Chondrocyte (in vitro differentiated cells): ENCODE data around the gene GPX7. TPM values are rescaled to one million over a fixed set of nuclear protein-coding genes. Genes with fewer than 3 reads are reported as not detected.

ENCODE experiments used
- DNase-seq: peaks from one replicate; pipeline ENCODE4 v3.0.0; 2021; ENCODE audit warnings: mixed read lengths, low spot score
- H3K27ac Mint-ChIP-seq: one replicate; pipeline ENCODE4 v1.8.0; 2021; ENCODE audit warnings: mild to moderate bottlenecking, moderate library complexity, mixed read lengths; ENCODE audit not compliant: unreplicated experiment
- H3K27me3 Mint-ChIP-seq: 2 replicates; pipeline ENCODE4 v1.8.0; 2021; ENCODE audit warnings: low read depth, mixed read lengths
- H3K36me3 Mint-ChIP-seq: 2 replicates; pipeline ENCODE4 v1.8.0; 2021; ENCODE audit warnings: low read depth, mixed read lengths
- H3K4me1 Mint-ChIP-seq: 2 replicates; pipeline ENCODE4 v1.8.0; 2021; ENCODE audit warnings: low read depth, mild to moderate bottlenecking, mixed read lengths
- H3K4me3 Mint-ChIP-seq: one replicate; pipeline ENCODE4 v1.8.0; 2021; ENCODE audit warnings: mild to moderate bottlenecking, moderate library complexity, mixed read lengths; ENCODE audit not compliant: unreplicated experiment
- H3K9me3 Mint-ChIP-seq: 2 replicates; pipeline ENCODE4 v1.8.0; 2021; ENCODE audit warnings: low read depth, mixed read lengths
- CTCF ChIP-seq: fragments of 200-600 bp; sonication (generic); IDR thresholded peaks from 2 replicates; pipeline ENCODE4 v1.5.0; 2021; ENCODE audit warnings: antibody characterized with exemption, mild to moderate bottlenecking, moderate library complexity
- total RNA-seq: library from RNA; stranded (reverse); gene quantifications from 3 replicates; pipeline ENCODE4 v1.2.1, GENCODE V29; 2021

The GPX7 gene
- total RNA-seq, 1 donor from 2014 or later = 83.8 TPM

GRCh38 chr1:52554756-52555155 is 47.4 kb upstream of the GPX7 start:
- Mint-ChIP-seq H3K36me3 (peaks cover 1% of the 10 kb centered on the region), H3K4me1 (peaks cover 19% of the 10 kb centered on the region), H3K27ac (no peak overlapping the region), H3K4me3 (peak overlapping the region; percentile 3), H3K9me3 (no peaks in the 10 kb centered on the region), H3K27me3 (no peaks in the 10 kb centered on the region)
- TF ChIP-seq CTCF = no peak
- no peak for DNase-seq

- no peak for DNase-seq
- Mint-ChIP-seq H3K9me3 (peaks cover 3% of the 10 kb centered on the region), H3K27ac (no peak overlapping the region), H3K27me3 (no peaks in the 10 kb centered on the region), H3K4me1 (peaks cover 14% of the 10 kb centered on the region), H3K36me3 (peaks cover 1% of the 10 kb centered on the region), H3K4me3 (no peak overlapping the region)
- no peak for TF ChIP-seq CTCF
Measured at GRCh38 chr1:52556641-52557360, 45.4 kb upstream of the GPX7 start.

GRCh38 chr1:52558941-52559340 is 43.2 kb upstream of the GPX7 start:
- no peak overlapping the region for H3K4me3 Mint-ChIP-seq
- no peak for DNase-seq
- H3K27me3 Mint-ChIP-seq = no peaks in the 10 kb centered on the region
- peaks cover 12% of the 10 kb centered on the region for H3K4me1 Mint-ChIP-seq
- no peak overlapping the region for H3K27ac Mint-ChIP-seq
- TF ChIP-seq CTCF = no peak
- peaks cover 3% of the 10 kb centered on the region for H3K9me3 Mint-ChIP-seq
- H3K36me3 Mint-ChIP-seq = peaks cover 1% of the 10 kb centered on the region

- DNase-seq = no peak
- no peaks in the 10 kb centered on the region for H3K27me3 Mint-ChIP-seq
- no peak overlapping the region for H3K4me3 Mint-ChIP-seq
- H3K36me3 Mint-ChIP-seq = peaks cover 1% of the 10 kb centered on the region
- TF ChIP-seq CTCF = no peak
- H3K27ac Mint-ChIP-seq = no peak overlapping the region
- H3K4me1 Mint-ChIP-seq = peaks cover 3% of the 10 kb centered on the region
- H3K9me3 Mint-ChIP-seq = peaks cover 3% of the 10 kb centered on the region
Measured at GRCh38 chr1:52559875-52560274, 42.3 kb upstream of the GPX7 start.

- DNase-seq = no peak
Measured at GRCh38 chr1:52562766-52563165, 39.4 kb upstream of the GPX7 start.

More at GRCh38 chr1:52562766-52563165, 39.4 kb upstream of the GPX7 start:
- Mint-ChIP-seq H3K36me3 (peaks cover 1% of the 10 kb centered on the region), H3K27ac (no peak overlapping the region), H3K4me3 (no peak overlapping the region), H3K9me3 (peaks cover 3% of the 10 kb centered on the region), H3K27me3 (no peaks in the 10 kb centered on the region), H3K4me1 (peaks cover under 1% of the 10 kb centered on the region)
- TF ChIP-seq CTCF = no peak
